ENCODE data around the gene GSTM4. TPM values are rescaled to one million over a fixed set of nuclear protein-coding genes. Genes with fewer than 3 reads are reported as not detected.

GSTM4 gene
- total RNA-seq, 3 donors from 2014 or later, result 21.9 to 31.5 (median 28.2) TPM

- H3K36me3 ChIP-seq, result no peaks in the 10 kb centered on the region
- H3K4me1 ChIP-seq, result peaks cover 0 to 7% of the 10 kb centered on the region in 2 donors
- H3K9me3 ChIP-seq, result no peaks in the 10 kb centered on the region
- no peak for DNase-seq (ENCODE audit: low spot score in 2 of 2)
- H3K27me3 ChIP-seq, result no peaks in the 10 kb centered on the region
- intact Hi-C loops (cut with DNase I; ENCODE audit: low total_unique reads), result no loop called here
- no peak overlapping the region for H3K4me3 ChIP-seq
- no peak overlapping the region for H3K27ac ChIP-seq
- TF ChIP-seq POLR2AphosphoS5 (IDR thresholded peaks at IDR 0.05) (no peak), POLR2A (IDR thresholded peaks at IDR 0.05) (no peak), CTCF (IDR thresholded peaks at IDR 0.05) (no peak)
Measured at GRCh38 chr1:109625176-109625575, 30.7 kb upstream of the GSTM4 start.

- peaks cover 0 to 7% of the 10 kb centered on the region in 2 donors for H3K4me1 ChIP-seq
- H3K27ac ChIP-seq, result no peak overlapping the region
- no peak for TF ChIP-seq POLR2AphosphoS5 (IDR thresholded peaks at IDR 0.05)
- TF ChIP-seq CTCF (IDR thresholded peaks at IDR 0.05), result no peak
- TF ChIP-seq POLR2A (IDR thresholded peaks at IDR 0.05), result no peak
Measured at GRCh38 chr1:109625601-109626560, 30.0 kb upstream of the GSTM4 start.

GRCh38 chr1:109626682-109627408 is 29.1 kb upstream of the GSTM4 start:
- intact Hi-C loops (cut with DNase I; ENCODE audit: low total_unique reads), result no loop called here
- no peak overlapping the region for H3K4me3 ChIP-seq
- H3K36me3 ChIP-seq, result no peaks in the 10 kb centered on the region
- no peaks in the 10 kb centered on the region for H3K27me3 ChIP-seq
- no peaks in the 10 kb centered on the region for H3K9me3 ChIP-seq
- no peak for TF ChIP-seq CTCF (IDR thresholded peaks at IDR 0.05)
- no peak for TF ChIP-seq POLR2A (IDR thresholded peaks at IDR 0.05)
- TF ChIP-seq POLR2AphosphoS5 (IDR thresholded peaks at IDR 0.05), result no peak
- no peak overlapping the region for H3K27ac ChIP-seq
- DNase-seq (ENCODE audit: low spot score in 2 of 2), result no peak
- H3K4me1 ChIP-seq, result peaks cover 0 to under 1% of the 10 kb centered on the region in 2 donors

More at GRCh38 chr1:109625601-109626560, 30.0 kb upstream of the GSTM4 start:
- H3K4me3 ChIP-seq, result no peak overlapping the region
- no peaks in the 10 kb centered on the region for H3K9me3 ChIP-seq
- H3K27me3 ChIP-seq, result no peaks in the 10 kb centered on the region
- DNase-seq (ENCODE audit: low spot score in 2 of 2), result no peak
- intact Hi-C loops (cut with DNase I; ENCODE audit: low total_unique reads), result no loop called here
- no peaks in the 10 kb centered on the region for H3K36me3 ChIP-seq

- Histone ChIP-seq H3K36me3 (no peaks in the 10 kb centered on the region), H3K27me3 (no peaks in the 10 kb centered on the region), H3K4me3 (no peak overlapping the region), H3K4me1 (no peaks in the 10 kb centered on the region), H3K27ac (no peak overlapping the region), H3K9me3 (no peaks in the 10 kb centered on the region)
- TF ChIP-seq POLR2A (IDR thresholded peaks at IDR 0.05) (no peak), POLR2AphosphoS5 (IDR thresholded peaks at IDR 0.05) (no peak), CTCF (IDR thresholded peaks at IDR 0.05) (no peak)
- intact Hi-C loops (cut with DNase I; ENCODE audit: low total_unique reads), result no loop called here
- no peak for DNase-seq (ENCODE audit: low spot score in 2 of 2)
Measured at GRCh38 chr1:109627692-109628399, 28.1 kb upstream of the GSTM4 start.
